GM21515 (cell line): Measurements from ENCODE around the gene FBXL5.

Source experiments
- ATAC-seq: cut with Tn5 transposase; IDR thresholded peaks from one replicate; pipeline ENCODE4 v1.9.1; 2021; ENCODE audit not compliant: unreplicated experiment

Gene FBXL5

GRCh38 chr4:15655223-15656037, at the start of gene FBXL5:
Gene FBXL5 (minus strand): TSS chr4:15655357. CDS start chr4:15655287, 70 bp downstream.
- ATAC-seq, result peak; percentile 73

GRCh38 chr4:15704129-15704528, 49.0 kb upstream of the FBXL5 start:
- no peak for ATAC-seq

GRCh38 chr4:15703439-15703838, 48.3 kb upstream of the FBXL5 start:
- no peak for ATAC-seq

- peak; percentile 75 for ATAC-seq
Measured at GRCh38 chr4:15702941-15703403, 47.8 kb upstream of the FBXL5 start, which contains the start of gene BST1. Gene BST1 (plus strand): TSS chr4:15703065. CDS start chr4:15703145, 80 bp downstream.

- ATAC-seq, result no peak
Measured at GRCh38 chr4:15696866-15697265, 41.7 kb upstream of the FBXL5 start.

- ATAC-seq, result no peak
Measured at GRCh38 chr4:15695729-15696128, 40.6 kb upstream of the FBXL5 start.

- no peak for ATAC-seq
Measured at GRCh38 chr4:15695240-15695699, 40.1 kb upstream of the FBXL5 start.

GRCh38 chr4:15694431-15694830, 39.3 kb upstream of the FBXL5 start:
- ATAC-seq, result no peak

GRCh38 chr4:15692602-15693001, 37.4 kb upstream of the FBXL5 start:
- no peak for ATAC-seq

GRCh38 chr4:15691346-15692135, 36.4 kb upstream of the FBXL5 start:
- ATAC-seq, result no peak

GRCh38 chr4:15690020-15690809, 35.1 kb upstream of the FBXL5 start:
- no peak for ATAC-seq

- no peak for ATAC-seq
Measured at GRCh38 chr4:15689540-15689939, 34.4 kb upstream of the FBXL5 start.

- ATAC-seq, result no peak
Measured at GRCh38 chr4:15688051-15688450, 32.9 kb upstream of the FBXL5 start.

GRCh38 chr4:15684498-15684897, 29.3 kb upstream of the FBXL5 start:
- ATAC-seq, result no peak

- no peak for ATAC-seq
Measured at GRCh38 chr4:15683143-15683495, 28.0 kb upstream of the FBXL5 start.

- ATAC-seq, result peak; percentile 4
Measured at GRCh38 chr4:15682242-15683142, 27.3 kb upstream of the FBXL5 start.

- peak; percentile 93 for ATAC-seq
Measured at GRCh38 chr4:15681372-15682241, 26.4 kb upstream of the FBXL5 start, which contains the start of gene FAM200B. Gene FAM200B (plus strand): TSS chr4:15681827. CDS start chr4:15686978, 5,151 bp downstream.

- no peak for ATAC-seq
Measured at GRCh38 chr4:15681067-15681371, 25.9 kb upstream of the FBXL5 start.

GRCh38 chr4:15677507-15677988, 22.4 kb upstream of the FBXL5 start:
- no peak for ATAC-seq
